Transverse colon (tissue), 3 donors: Measurements from ENCODE around the gene STRA6.

Source experiments
- POLR2A ChIP-seq: fragments of 450-650 bp; IDR thresholded peaks from one replicate; pipeline ENCODE4 v1.6.1; 2016; ENCODE audit warnings: antibody characterized with exemption, mild to moderate bottlenecking, moderate library complexity
- TF ChIP-seq, protein P1 (sequence below), 5 experiments: fragments of 200-600 bp in 3 of 5; fragments of 450-650 bp in 2 of 5; sonication (generic) in 3 of 5; IDR thresholded peaks; 1 replicate in 2 of 5; 2 replicates in 3 of 5; pipeline ENCODE4 v1.5.1; 2016 to 2017; ENCODE audit warnings: antibody characterized with exemption in 5 of 5, inconsistent platforms in 3 of 5, mild to moderate bottlenecking in 2 of 5, moderate library complexity in 1 of 5

DNA sequence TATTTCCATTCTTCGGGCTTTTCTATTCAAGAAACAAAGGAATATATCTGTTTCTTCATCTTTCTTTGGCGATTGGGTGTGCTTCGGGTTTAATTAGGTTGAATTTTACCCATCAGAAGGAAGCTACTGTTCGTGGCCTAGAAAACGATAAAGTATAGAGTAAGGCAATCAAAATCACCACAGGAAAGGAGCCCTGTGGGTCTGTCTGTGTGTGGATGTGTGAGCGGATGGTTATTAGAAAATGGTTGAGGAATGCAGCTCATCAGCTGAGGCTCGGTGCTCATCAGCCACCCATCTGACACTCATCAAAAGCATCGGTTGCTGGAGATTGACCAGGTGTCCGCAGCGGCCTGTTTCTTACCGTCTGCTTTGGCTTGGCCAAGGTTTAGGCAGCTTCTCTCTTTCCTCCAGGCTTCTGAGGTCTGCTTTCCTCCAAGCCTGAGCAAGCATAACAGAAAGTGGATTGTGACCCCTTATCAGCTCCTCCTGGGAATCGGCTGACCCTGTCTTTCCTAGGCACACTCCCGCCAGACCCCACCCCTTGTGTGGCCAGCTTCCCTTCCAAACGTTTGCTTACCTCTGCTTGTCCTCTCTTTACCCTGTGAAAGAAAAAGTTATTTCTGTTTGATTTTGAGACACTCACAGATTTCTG is 46.7 kb downstream of the STRA6 start:
- TF ChIP-seq POLR2A = no peak
- TF ChIP-seq, protein P1, sequence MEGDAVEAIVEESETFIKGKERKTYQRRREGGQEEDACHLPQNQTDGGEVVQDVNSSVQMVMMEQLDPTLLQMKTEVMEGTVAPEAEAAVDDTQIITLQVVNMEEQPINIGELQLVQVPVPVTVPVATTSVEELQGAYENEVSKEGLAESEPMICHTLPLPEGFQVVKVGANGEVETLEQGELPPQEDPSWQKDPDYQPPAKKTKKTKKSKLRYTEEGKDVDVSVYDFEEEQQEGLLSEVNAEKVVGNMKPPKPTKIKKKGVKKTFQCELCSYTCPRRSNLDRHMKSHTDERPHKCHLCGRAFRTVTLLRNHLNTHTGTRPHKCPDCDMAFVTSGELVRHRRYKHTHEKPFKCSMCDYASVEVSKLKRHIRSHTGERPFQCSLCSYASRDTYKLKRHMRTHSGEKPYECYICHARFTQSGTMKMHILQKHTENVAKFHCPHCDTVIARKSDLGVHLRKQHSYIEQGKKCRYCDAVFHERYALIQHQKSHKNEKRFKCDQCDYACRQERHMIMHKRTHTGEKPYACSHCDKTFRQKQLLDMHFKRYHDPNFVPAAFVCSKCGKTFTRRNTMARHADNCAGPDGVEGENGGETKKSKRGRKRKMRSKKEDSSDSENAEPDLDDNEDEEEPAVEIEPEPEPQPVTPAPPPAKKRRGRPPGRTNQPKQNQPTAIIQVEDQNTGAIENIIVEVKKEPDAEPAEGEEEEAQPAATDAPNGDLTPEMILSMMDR (IDR thresholded peaks at IDR 0.05) = no peak
